SK-N-SH (cell line): ENCODE results near the gene SCRN1. TPM values are rescaled to one million over a fixed set of nuclear protein-coding genes. Genes with fewer than 3 reads are reported as not detected.

ENCODE experiments used
- CTCF ChIA-PET: fragments of 300-600, 350-600 bp; formaldehyde crosslinking; extraction: SDS; loops from one replicate; lab custom pipeline; 2021; lab: Yijun Ruan, JAX
- POLR2A ChIA-PET: fragments of 350-600 bp; sonication (Branson Sonifier 250); formaldehyde crosslinking; extraction: SDS; loops from one replicate; lab custom pipeline; 2020; ENCODE audit warnings: antibody characterized with exemption, inconsistent platforms; lab: Yijun Ruan, JAX
- DNase-seq: peaks from one replicate; pipeline ENCODE4 v3.0.0; 2012
- H2AFZ ChIP-seq: fragments of 200-600 bp; sonication (generic); 2 replicates; pipeline ENCODE4 v1.8.1; 2016; ENCODE audit warnings: antibody characterized with exemption, mild to moderate bottlenecking, low read depth
- H3F3A ChIP-seq: fragments of 200-600 bp; sonication (generic); replicated peaks from 2 replicates; pipeline ENCODE3; 2016; ENCODE audit warnings: antibody characterized with exemption, mild to moderate bottlenecking; ENCODE audit not compliant: insufficient read depth
- H3K27ac ChIP-seq, 2 experiments: fragments of 200-500 bp in 1 of 2; fragments of 200-600 bp in 1 of 2; sonication (Bioruptor generic) in 1 of 2; sonication (generic), shearing (Covaris generic) in 1 of 2; 2 replicates each; pipeline versions ENCODE4 v1.5.1 to v1.6.1; 2014 to 2016; ENCODE audit warnings: low read depth in 2 of 2, inconsistent platforms in 1 of 2, low read length in 1 of 2, mild to moderate bottlenecking in 1 of 2, mixed read lengths in 1 of 2
- H3K27me3 ChIP-seq: fragments of 200-600 bp; sonication (generic), shearing (Covaris generic); 2 replicates; pipeline ENCODE4 v1.6.1; 2016; ENCODE audit warnings: mixed run types; ENCODE audit not compliant: insufficient read depth
- H3K36me3 ChIP-seq, 2 experiments: fragments of 200-500 bp in 1 of 2; fragments of 200-600 bp in 1 of 2; sonication (Bioruptor generic) in 1 of 2; sonication (generic) in 1 of 2; replicated peaks in 1 of 2; 2 replicates each; pipeline versions ENCODE3 to v1.5.1; 2014 to 2016; ENCODE audit warnings: low read length in 1 of 2, mild to moderate bottlenecking in 1 of 2; ENCODE audit not compliant: insufficient read depth in 2 of 2, control insufficient read depth in 1 of 2
- H3K4me1 ChIP-seq, 2 experiments: fragments of 200-500 bp in 1 of 2; fragments of 200-600 bp in 1 of 2; sonication (Bioruptor generic) in 1 of 2; sonication (generic), shearing (Covaris generic) in 1 of 2; 2 replicates each; pipeline versions ENCODE4 v1.5.1 to v1.6.1; 2014 to 2016; ENCODE audit warnings: low read depth in 1 of 2, low read length in 1 of 2, mixed run types in 1 of 2; ENCODE audit not compliant: insufficient read depth in 2 of 2, control insufficient read depth in 1 of 2
- H3K4me2 ChIP-seq: fragments of 200-600 bp; sonication (generic), shearing (Covaris generic); 2 replicates; pipeline ENCODE4 v1.6.1; 2017; ENCODE audit warnings: mixed run types
- H3K4me3 ChIP-seq, 2 experiments: fragments of 200-500 bp in 1 of 2; fragments of 200-600 bp in 1 of 2; sonication (Bioruptor generic) in 1 of 2; sonication (generic), shearing (Covaris generic) in 1 of 2; 2 replicates each; pipeline versions ENCODE4 v1.5.1 to v1.8.1; 2014 to 2016; ENCODE audit warnings: low read depth in 2 of 2, inconsistent platforms in 1 of 2, low read length in 1 of 2, mild to moderate bottlenecking in 1 of 2, mixed read lengths in 1 of 2, moderate library complexity in 1 of 2
- H3K79me2 ChIP-seq: fragments of 200-600 bp; sonication (generic); 2 replicates; pipeline ENCODE4 v1.8.1; 2017; ENCODE audit warnings: mild to moderate bottlenecking; ENCODE audit not compliant: insufficient read depth
- H3K9ac ChIP-seq: fragments of 200-600 bp; sonication (generic); 2 replicates; pipeline ENCODE4 v1.6.1; 2017; ENCODE audit warnings: mixed run types
- H3K9me2 ChIP-seq: fragments of 200-600 bp; sonication (generic); 2 replicates; pipeline ENCODE4 v1.6.1; 2017; ENCODE audit warnings: mixed run types
- H3K9me3 ChIP-seq: fragments of 200-600 bp; sonication (generic); 2 replicates; pipeline ENCODE4 v1.6.1; 2017; ENCODE audit warnings: mixed run types, mild to moderate bottlenecking, moderate library complexity
- H4K20me1 ChIP-seq: fragments of 200-600 bp; sonication (generic); 2 replicates; pipeline ENCODE4 v1.6.1; 2017; ENCODE audit warnings: mild to moderate bottlenecking, mixed run types; ENCODE audit not compliant: insufficient read depth
- CHD2 ChIP-seq: fragments of 150-350 bp; IDR thresholded peaks from 2 replicates; pipeline ENCODE4 v1.6.1; 2018; ENCODE audit warnings: low read length; ENCODE audit not compliant: partially characterized antibody
- ELF1 ChIP-seq: IDR thresholded peaks from 2 replicates; pipeline ENCODE4 v1.4.0; 2012
- EP300 ChIP-seq, 2 experiments: IDR thresholded peaks; 2 replicates each; pipeline versions ENCODE4 v1.4.0 to v1.6.1; 2012; ENCODE audit warnings: borderline replicate concordance in 1 of 2, low read depth in 1 of 2, low read length in 1 of 2
- FOXM1 ChIP-seq: IDR thresholded peaks from 2 replicates; pipeline ENCODE4 v1.4.0; 2012; ENCODE audit warnings: low read depth, mild to moderate bottlenecking
- GABPA ChIP-seq: IDR thresholded peaks from 2 replicates; pipeline ENCODE4 v1.4.0; 2012; ENCODE audit warnings: low read depth, mild to moderate bottlenecking
- GATA2 ChIP-seq: sonication (generic); formaldehyde crosslinking; IDR thresholded peaks from 2 replicates; pipeline ENCODE4 v1.5.0; 2020; ENCODE audit warnings: mild to moderate bottlenecking, missing genetic modification reagents
- NFIC ChIP-seq: IDR thresholded peaks from 2 replicates; pipeline ENCODE4 v1.4.0; 2012; ENCODE audit warnings: borderline replicate concordance
- NRF1 ChIP-seq: IDR thresholded peaks from 2 replicates; pipeline ENCODE4 v1.6.1; 2012; ENCODE audit warnings: low read depth, mild to moderate bottlenecking, low read length
- POLR2AphosphoS5 ChIP-seq: IDR thresholded peaks from 2 replicates; pipeline ENCODE4 v1.6.1; 2012; ENCODE audit warnings: low read depth, low read length
- RAD21 ChIP-seq: IDR thresholded peaks from 2 replicates; pipeline ENCODE4 v1.6.1; 2012; ENCODE audit warnings: mild to moderate bottlenecking, low read length
- RCOR1 ChIP-seq: fragments of 150-350 bp; IDR thresholded peaks from 2 replicates; pipeline ENCODE4 v1.6.1; 2017; ENCODE audit warnings: antibody characterized with exemption, low read length
- SIN3A ChIP-seq: IDR thresholded peaks from 2 replicates; pipeline ENCODE4 v1.6.1; 2012; ENCODE audit warnings: low read depth, mild to moderate bottlenecking, low read length, moderate library complexity, borderline replicate concordance
- TCF12 ChIP-seq: IDR thresholded peaks from 2 replicates; pipeline ENCODE4 v1.4.0; 2012
- TEAD4 ChIP-seq: IDR thresholded peaks from 2 replicates; pipeline ENCODE4 v1.4.0; 2012; ENCODE audit warnings: mild to moderate bottlenecking, borderline replicate concordance; ENCODE audit not compliant: insufficient read depth
- WGBS: methylation state at CpG from one replicate; pipeline ENCODE4 v1.1.6; 2017; ENCODE audit warnings: low lambda C conversion rate; 5-methylcytosine and 5-hydroxymethylcytosine counted together
- polyA plus RNA-seq, 3 experiments: library from polyadenylated mRNA; depleted of rRNA; stranded (reverse); fragments of >200 nt; gene quantifications; 2 replicates each; pipeline ENCODE4 v1.2.3, GENCODE V29; 2012
- TF ChIP-seq, protein P1 (sequence below): fragments of 150-350 bp; IDR thresholded peaks from 2 replicates; pipeline ENCODE4 v1.6.1; 2016; ENCODE audit warnings: mild to moderate bottlenecking, low read depth, low read length
- TF ChIP-seq, protein P2 (sequence below): IDR thresholded peaks from 2 replicates; pipeline ENCODE4 v1.4.0; 2012; ENCODE audit warnings: low read depth
- TF ChIP-seq, protein P3 (sequence below): fragments of 150-350 bp; IDR thresholded peaks from 2 replicates; pipeline ENCODE4 v1.6.1; 2017; ENCODE audit warnings: antibody characterized with exemption, low read length, low read depth, borderline replicate concordance
- TF ChIP-seq, protein P4 (sequence below): fragments of 200-600 bp; sonication (generic); IDR thresholded peaks from 2 replicates; pipeline ENCODE4 v1.6.1; 2017; ENCODE audit warnings: antibody characterized with exemption, mild to moderate bottlenecking, moderate library complexity

The SCRN1 gene
- polyA plus RNA-seq, 1 of the 3 experiments (the other 2 are of a cell fraction) = 64.3 TPM

DNA sequence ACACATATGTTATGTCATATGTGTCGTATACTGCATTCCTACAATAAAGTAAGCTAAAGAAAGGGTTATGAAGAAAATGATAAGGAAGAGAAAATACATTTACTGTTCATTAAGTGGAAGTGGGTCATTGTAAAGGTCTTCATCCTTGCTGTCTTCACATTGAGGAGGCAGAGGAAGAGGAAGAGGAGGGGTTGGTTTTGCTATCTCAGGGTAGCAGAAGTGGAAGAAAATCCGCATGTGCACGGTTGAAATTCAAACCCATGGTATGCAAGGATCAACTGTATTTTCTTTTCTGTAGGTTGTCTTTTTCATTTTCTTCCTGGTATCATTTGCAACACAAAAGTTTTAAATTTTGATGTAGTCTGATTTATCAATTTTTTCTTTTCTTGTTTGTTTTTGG lies 44.9 kb upstream of the SCRN1 start:
- peaks cover 87% of the 10 kb centered on the region for H3K79me2 ChIP-seq
- DNase-seq = no peak
- H3K27ac ChIP-seq = no peak overlapping the region
- TF ChIP-seq NFIC (no peak), POLR2AphosphoS5 (no peak), GABPA (no peak), ELF1 (no peak), TCF12 (no peak), TEAD4 (no peak), GATA2 (CRISPR knock-in tag) (no peak), EP300 (IDR thresholded peaks at IDR 0.05; ENCODE audit: borderline replicate concordance in 1 of 2, low read depth in 1 of 2, low read length in 1 of 2) (no peak), SIN3A (no peak), FOXM1 (no peak), RCOR1 (no peak), CHD2 (no peak), RAD21 (no peak), NRF1 (no peak)
- TF ChIP-seq, protein P1, sequence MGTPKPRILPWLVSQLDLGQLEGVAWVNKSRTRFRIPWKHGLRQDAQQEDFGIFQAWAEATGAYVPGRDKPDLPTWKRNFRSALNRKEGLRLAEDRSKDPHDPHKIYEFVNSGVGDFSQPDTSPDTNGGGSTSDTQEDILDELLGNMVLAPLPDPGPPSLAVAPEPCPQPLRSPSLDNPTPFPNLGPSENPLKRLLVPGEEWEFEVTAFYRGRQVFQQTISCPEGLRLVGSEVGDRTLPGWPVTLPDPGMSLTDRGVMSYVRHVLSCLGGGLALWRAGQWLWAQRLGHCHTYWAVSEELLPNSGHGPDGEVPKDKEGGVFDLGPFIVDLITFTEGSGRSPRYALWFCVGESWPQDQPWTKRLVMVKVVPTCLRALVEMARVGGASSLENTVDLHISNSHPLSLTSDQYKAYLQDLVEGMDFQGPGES = no peak
- TF ChIP-seq, protein P2, sequence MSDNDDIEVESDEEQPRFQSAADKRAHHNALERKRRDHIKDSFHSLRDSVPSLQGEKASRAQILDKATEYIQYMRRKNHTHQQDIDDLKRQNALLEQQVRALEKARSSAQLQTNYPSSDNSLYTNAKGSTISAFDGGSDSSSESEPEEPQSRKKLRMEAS = no peak
- TF ChIP-seq, protein P3, sequence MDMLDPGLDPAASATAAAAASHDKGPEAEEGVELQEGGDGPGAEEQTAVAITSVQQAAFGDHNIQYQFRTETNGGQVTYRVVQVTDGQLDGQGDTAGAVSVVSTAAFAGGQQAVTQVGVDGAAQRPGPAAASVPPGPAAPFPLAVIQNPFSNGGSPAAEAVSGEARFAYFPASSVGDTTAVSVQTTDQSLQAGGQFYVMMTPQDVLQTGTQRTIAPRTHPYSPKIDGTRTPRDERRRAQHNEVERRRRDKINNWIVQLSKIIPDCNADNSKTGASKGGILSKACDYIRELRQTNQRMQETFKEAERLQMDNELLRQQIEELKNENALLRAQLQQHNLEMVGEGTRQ = no peak
- TF ChIP-seq, protein P4, sequence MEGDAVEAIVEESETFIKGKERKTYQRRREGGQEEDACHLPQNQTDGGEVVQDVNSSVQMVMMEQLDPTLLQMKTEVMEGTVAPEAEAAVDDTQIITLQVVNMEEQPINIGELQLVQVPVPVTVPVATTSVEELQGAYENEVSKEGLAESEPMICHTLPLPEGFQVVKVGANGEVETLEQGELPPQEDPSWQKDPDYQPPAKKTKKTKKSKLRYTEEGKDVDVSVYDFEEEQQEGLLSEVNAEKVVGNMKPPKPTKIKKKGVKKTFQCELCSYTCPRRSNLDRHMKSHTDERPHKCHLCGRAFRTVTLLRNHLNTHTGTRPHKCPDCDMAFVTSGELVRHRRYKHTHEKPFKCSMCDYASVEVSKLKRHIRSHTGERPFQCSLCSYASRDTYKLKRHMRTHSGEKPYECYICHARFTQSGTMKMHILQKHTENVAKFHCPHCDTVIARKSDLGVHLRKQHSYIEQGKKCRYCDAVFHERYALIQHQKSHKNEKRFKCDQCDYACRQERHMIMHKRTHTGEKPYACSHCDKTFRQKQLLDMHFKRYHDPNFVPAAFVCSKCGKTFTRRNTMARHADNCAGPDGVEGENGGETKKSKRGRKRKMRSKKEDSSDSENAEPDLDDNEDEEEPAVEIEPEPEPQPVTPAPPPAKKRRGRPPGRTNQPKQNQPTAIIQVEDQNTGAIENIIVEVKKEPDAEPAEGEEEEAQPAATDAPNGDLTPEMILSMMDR = no peak
- TF ChIP-seq, all 33 proteins: peak for 0
- Histone ChIP-seq H3K27me3 (no peaks in the 10 kb centered on the region), H3K9me2 (no peaks in the 10 kb centered on the region), H3K36me3 (peaks cover 11% of the 10 kb centered on the region in 2 experiments), H2AFZ (no peak overlapping the region), H3K9ac (no peak overlapping the region), H4K20me1 (peaks cover 40% of the 10 kb centered on the region), H3F3A (peaks cover 5% of the 10 kb centered on the region), H3K4me2 (no peak overlapping the region), H3K4me1 (peaks cover 26 to 34% of the 10 kb centered on the region in 2 experiments), H3K4me3 (no peak overlapping the region), H3K9me3 (no peaks in the 10 kb centered on the region)
- ChIA-PET CTCF (interaction anchor here (0.9 to 11.9 kb wide), 2 partner anchors 28 to 64 kb away, joined by 3 to 85 read pairs; no protein-coding TSS in a partner anchor), POLR2A (no interaction called here)
- WGBS = 94% methylated on average over 3 of the region's 3 CpGs
